CD4-positive, CD25-positive, alpha-beta regulatory T cell (primary cell): Measurements from ENCODE around the gene LUZP2. TPM values are rescaled to one million over a fixed set of nuclear protein-coding genes. Genes with fewer than 3 reads are reported as not detected.

Experiments used
- ATAC-seq, 2 donors: fragments of 150-1000 bp; cut with Tn5 transposase; one replicate each; pipeline ENCODE4 v1.10.0; 2021; ENCODE audit warnings: low read depth in 2 of 2, moderate number of reproducible peaks in 2 of 2, moderate library complexity in 1 of 2
- DNase-seq, 3 donors: peaks; one replicate each; pipeline versions ENCODE4 v3.0.0 to v3.0.0-alpha.2; 2012 to 2022; ENCODE audit warnings: mixed read lengths in 1 of 3
- H3K27ac ChIP-seq: one replicate; pipeline ENCODE4 v1.7.0; 2013; ENCODE audit warnings: mild to moderate bottlenecking, low read length; ENCODE audit not compliant: insufficient read depth, poor library complexity, severe bottlenecking
- H3K27me3 ChIP-seq: one replicate; pipeline ENCODE4 v1.7.0; 2013; ENCODE audit warnings: low read length; ENCODE audit not compliant: control insufficient read depth, insufficient read depth
- H3K36me3 ChIP-seq: one replicate; pipeline ENCODE4 v1.7.0; 2013; ENCODE audit warnings: mild to moderate bottlenecking, low read length, moderate library complexity; ENCODE audit not compliant: control insufficient read depth, insufficient read depth
- H3K4me1 ChIP-seq: 2 replicates; pipeline ENCODE4 v1.7.0; 2013; ENCODE audit warnings: mild to moderate bottlenecking, low read length; ENCODE audit not compliant: insufficient read depth, control insufficient read depth, poor library complexity, severe bottlenecking
- H3K4me3 ChIP-seq: one replicate; pipeline ENCODE4 v1.7.0; 2013; ENCODE audit warnings: low read depth, mild to moderate bottlenecking, low read length, moderate library complexity
- H3K9me3 ChIP-seq, 2 experiments: 1 replicate in 1 of 2; 2 replicates in 1 of 2; pipeline ENCODE4 v1.7.0; 2013; ENCODE audit warnings: low read length in 2 of 2, mild to moderate bottlenecking in 1 of 2, moderate library complexity in 1 of 2; ENCODE audit not compliant: control insufficient read depth in 2 of 2
- H3K27ac Mint-ChIP-seq, 3 donors: one replicate each; pipeline ENCODE4 v1.8.0; 2020 to 2022; ENCODE audit warnings: mild to moderate bottlenecking in 3 of 3, mixed read lengths in 3 of 3, moderate library complexity in 2 of 3
- H3K27me3 Mint-ChIP-seq: one replicate; pipeline ENCODE4 v1.8.0; 2022; ENCODE audit warnings: mild to moderate bottlenecking, mixed read lengths
- H3K36me3 Mint-ChIP-seq: one replicate; pipeline ENCODE4 v1.8.0; 2020; ENCODE audit warnings: mixed read lengths
- H3K4me1 Mint-ChIP-seq, 4 donors: one replicate each; pipeline ENCODE4 v1.8.0; 2020 to 2022; ENCODE audit warnings: mixed read lengths in 4 of 4, mild to moderate bottlenecking in 1 of 4
- H3K4me3 Mint-ChIP-seq, 4 donors: one replicate each; pipeline ENCODE4 v1.8.0; 2020 to 2022; ENCODE audit warnings: mild to moderate bottlenecking in 4 of 4, mixed read lengths in 4 of 4, moderate library complexity in 3 of 4
- H3K9me3 Mint-ChIP-seq, 7 donors: one replicate each; pipeline ENCODE4 v1.8.0; 2020 to 2022; ENCODE audit warnings: mixed read lengths in 7 of 7, mild to moderate bottlenecking in 3 of 7, moderate library complexity in 2 of 7
- polyA plus RNA-seq, 4 donors: library from polyadenylated mRNA; unstranded; fragments of 300-500 nt; fragmentation: Illumina TruSeq; gene quantifications; one replicate each; pipeline ENCODE4 v1.2.3, GENCODE V29; 2021
- total RNA-seq: library from RNA; stranded (reverse); gene quantifications from one replicate; pipeline ENCODE4 v1.2.3, GENCODE V29; 2022

LUZP2 gene
- total RNA-seq (not detected), polyA plus RNA-seq (not detected)

DNA sequence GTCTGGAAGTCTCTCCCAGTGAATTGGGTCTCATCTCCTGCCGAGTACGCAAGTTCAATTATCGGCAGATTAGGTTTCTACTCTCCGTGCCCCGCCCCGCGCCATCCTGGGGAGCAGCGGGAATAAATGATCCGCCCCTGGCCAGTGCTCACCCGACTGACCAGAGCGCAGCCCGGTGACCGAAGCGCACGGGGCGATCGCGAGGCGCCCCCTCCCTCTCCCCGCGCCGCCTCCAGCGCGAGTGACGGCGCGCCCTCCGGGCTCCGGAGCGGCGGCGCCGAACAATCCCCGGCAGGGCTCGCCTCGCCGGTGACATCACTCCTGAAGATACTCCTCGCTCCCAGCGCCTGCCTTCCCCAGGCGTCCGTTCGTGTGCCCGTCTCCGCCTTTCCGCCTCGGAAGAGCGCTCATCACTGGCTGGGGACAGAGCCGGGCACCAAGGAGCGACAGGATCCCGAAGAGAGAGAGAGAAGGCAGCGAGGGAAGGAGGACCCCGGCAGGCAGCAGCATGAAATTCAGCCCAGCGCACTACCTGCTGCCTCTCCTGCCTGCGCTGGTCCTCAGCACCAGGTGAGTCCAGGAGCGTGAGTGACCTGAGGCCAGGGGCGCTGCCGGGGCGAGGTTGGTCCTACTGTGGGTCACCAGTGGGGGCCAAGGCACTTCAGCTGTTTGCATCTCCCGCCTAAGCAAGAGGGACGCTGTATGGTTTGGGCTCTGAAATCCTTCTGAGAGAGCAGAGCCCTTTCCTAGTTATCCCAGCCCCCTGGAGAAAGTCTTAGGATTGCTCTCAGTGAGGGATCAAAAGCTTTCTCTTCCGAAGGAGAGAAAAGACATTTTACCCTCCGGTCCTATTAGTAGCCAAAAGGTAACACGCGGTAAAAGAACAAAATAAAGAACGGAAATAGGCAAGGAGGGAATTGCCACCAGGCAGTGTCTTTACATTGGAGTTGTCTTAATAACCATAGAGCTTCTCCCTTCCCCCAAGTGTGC is at the start of gene LUZP2:
Gene LUZP2, plus strand, starts transcription at position 318 of the 990 bp plus-strand sequence.
- Mint-ChIP-seq H3K27ac (no peak within 1 kb of the TSS), H3K9me3 (peaks cover 0 to 8% (median 7%) of the 10 kb centered on the region in 7 donors), H3K27me3 (no peaks in the 10 kb centered on the region), H3K4me3 (no peak within 1 kb of the TSS), H3K36me3 (no peaks in the 10 kb centered on the region), H3K4me1 (no peaks in the 10 kb centered on the region)
- H3K4me1 ChIP-seq: no peaks in the 10 kb centered on the region
- ATAC-seq (no peak), DNase-seq (no peak)
- H3K27ac ChIP-seq: no peak within 1 kb of the TSS
- H3K9me3 ChIP-seq: peaks cover 3 to 4% of the 10 kb centered on the region in 2 experiments
- H3K4me3 ChIP-seq: no peak within 1 kb of the TSS
- no peaks in the 10 kb centered on the region for H3K27me3 ChIP-seq
- H3K36me3 ChIP-seq: no peaks in the 10 kb centered on the region

DNA sequence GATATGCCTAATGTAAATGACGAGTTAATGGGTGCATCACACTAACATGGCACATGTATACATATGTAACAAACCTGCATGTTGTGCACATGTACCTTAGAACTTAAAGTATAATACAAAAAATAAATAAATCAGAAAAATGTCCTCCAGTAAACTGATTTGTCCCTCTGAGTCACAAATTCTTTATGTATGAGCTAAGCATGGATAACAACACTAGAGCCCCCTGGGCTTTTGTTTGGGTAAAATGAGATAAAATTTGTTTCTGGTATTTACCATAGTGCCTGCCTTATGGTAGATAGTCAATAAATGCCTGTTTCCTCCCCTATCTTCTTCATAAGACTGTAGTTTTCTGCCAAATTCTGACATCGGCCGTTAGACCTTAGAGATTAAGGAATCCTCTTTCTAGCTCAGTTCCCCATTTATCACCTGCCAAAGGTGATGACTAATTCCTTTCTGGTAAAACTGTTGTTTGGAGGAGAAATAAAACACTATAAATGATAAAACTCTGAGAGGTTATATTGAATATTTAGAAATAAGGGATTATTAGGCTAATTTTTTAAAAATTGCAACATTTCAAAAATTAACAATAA is 43.6 kb upstream of the LUZP2 start:
- Histone ChIP-seq H3K4me3 (no peak overlapping the region), H3K27ac (no peak overlapping the region), H3K36me3 (no peaks in the 10 kb centered on the region), H3K27me3 (no peaks in the 10 kb centered on the region), H3K9me3 (peaks cover 0 to 3% of the 10 kb centered on the region in 2 experiments), H3K4me1 (no peaks in the 10 kb centered on the region)
- ATAC-seq (no peak), DNase-seq (no peak)
- no peaks in the 10 kb centered on the region for H3K4me1 Mint-ChIP-seq
- H3K9me3 Mint-ChIP-seq: peaks cover 0 to 21% (median 9%) of the 10 kb centered on the region in 7 donors
- no peaks in the 10 kb centered on the region for H3K36me3 Mint-ChIP-seq
- no peak overlapping the region for H3K27ac Mint-ChIP-seq
- no peak overlapping the region for H3K4me3 Mint-ChIP-seq
- H3K27me3 Mint-ChIP-seq: no peaks in the 10 kb centered on the region

- Mint-ChIP-seq H3K4me3 (no peak overlapping the region), H3K4me1 (no peaks in the 10 kb centered on the region), H3K36me3 (no peaks in the 10 kb centered on the region), H3K9me3 (peaks cover 0 to 19% (median 8%) of the 10 kb centered on the region in 7 donors), H3K27ac (no peak overlapping the region), H3K27me3 (no peaks in the 10 kb centered on the region)
- Histone ChIP-seq H3K36me3 (no peaks in the 10 kb centered on the region), H3K4me3 (no peak overlapping the region), H3K27me3 (no peaks in the 10 kb centered on the region), H3K9me3 (peaks cover 3 to 11% of the 10 kb centered on the region in 2 experiments), H3K4me1 (no peaks in the 10 kb centered on the region), H3K27ac (no peak overlapping the region)
- ATAC-seq (no peak), DNase-seq (no peak)
These were observed 38.9 kb upstream of the LUZP2 start for GRCh38 chr11:24457985-24458384.

GRCh38 chr11:24470431-24470830 is 26.4 kb upstream of the LUZP2 start:
- Histone ChIP-seq H3K4me3 (no peak overlapping the region), H3K4me1 (no peaks in the 10 kb centered on the region), H3K27ac (no peak overlapping the region), H3K27me3 (no peaks in the 10 kb centered on the region), H3K36me3 (no peaks in the 10 kb centered on the region), H3K9me3 (peaks cover 0 to 7% of the 10 kb centered on the region in 2 experiments)
- Mint-ChIP-seq H3K4me1 (no peaks in the 10 kb centered on the region), H3K9me3 (peaks cover 0 to 27% (median 13%) of the 10 kb centered on the region in 7 donors), H3K27me3 (no peaks in the 10 kb centered on the region), H3K4me3 (no peak overlapping the region), H3K27ac (no peak overlapping the region), H3K36me3 (no peaks in the 10 kb centered on the region)
- ATAC-seq (no peak), DNase-seq (no peak)

GRCh38 chr11:24471084-24471483 is 25.8 kb upstream of the LUZP2 start:
- no peak overlapping the region for H3K27ac Mint-ChIP-seq
- Histone ChIP-seq H3K4me1 (no peaks in the 10 kb centered on the region), H3K9me3 (peaks cover 0 to 7% of the 10 kb centered on the region in 2 experiments), H3K27me3 (no peaks in the 10 kb centered on the region), H3K4me3 (no peak overlapping the region), H3K36me3 (no peaks in the 10 kb centered on the region), H3K27ac (no peak overlapping the region)
- no peaks in the 10 kb centered on the region for H3K36me3 Mint-ChIP-seq
- no peaks in the 10 kb centered on the region for H3K27me3 Mint-ChIP-seq
- ATAC-seq (no peak), DNase-seq (no peak)
- H3K4me3 Mint-ChIP-seq: no peak overlapping the region
- H3K4me1 Mint-ChIP-seq: no peaks in the 10 kb centered on the region
- H3K9me3 Mint-ChIP-seq: peaks cover 0 to 26% (median 12%) of the 10 kb centered on the region in 7 donors

GRCh38 chr11:24478718-24479117 is 18.1 kb upstream of the LUZP2 start:
- H3K4me1 Mint-ChIP-seq: no peaks in the 10 kb centered on the region
- DNase-seq: no peak
- Histone ChIP-seq H3K4me3 (no peak overlapping the region), H3K27me3 (no peaks in the 10 kb centered on the region), H3K4me1 (no peaks in the 10 kb centered on the region), H3K36me3 (no peaks in the 10 kb centered on the region), H3K9me3 (peaks cover 0 to 7% of the 10 kb centered on the region in 2 experiments), H3K27ac (no peak overlapping the region)
- H3K36me3 Mint-ChIP-seq: peaks cover 3% of the 10 kb centered on the region
- no peak overlapping the region for H3K4me3 Mint-ChIP-seq
- peaks cover 1 to 34% (median 10%) of the 10 kb centered on the region in 7 donors for H3K9me3 Mint-ChIP-seq
- H3K27me3 Mint-ChIP-seq: no peaks in the 10 kb centered on the region
- ATAC-seq: no peak
- no peak overlapping the region for H3K27ac Mint-ChIP-seq

DNA sequence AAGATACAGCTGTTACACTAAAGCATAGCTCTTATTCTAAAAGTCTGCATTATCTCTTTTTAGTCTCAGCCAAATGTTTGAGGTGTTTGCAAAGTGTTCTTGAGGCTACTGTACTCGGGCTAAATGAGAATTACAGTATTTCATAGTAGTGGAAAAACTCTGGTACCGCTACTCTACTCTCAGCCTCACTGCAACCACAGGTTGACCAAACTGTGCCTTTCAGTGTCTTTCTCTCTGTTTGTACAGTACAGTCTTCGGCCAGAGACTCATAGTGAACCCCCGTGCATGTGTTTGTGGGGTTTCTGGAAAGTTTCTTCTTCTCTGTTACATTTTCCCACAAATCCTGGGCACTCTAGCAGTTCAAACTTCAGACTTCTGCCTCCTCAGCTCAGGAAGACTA is 7.4 kb upstream of the LUZP2 start:
- no peak overlapping the region for H3K27ac Mint-ChIP-seq

More for the DNA sequence above, 7.4 kb upstream of the LUZP2 start:
- H3K27me3 Mint-ChIP-seq: no peaks in the 10 kb centered on the region
- no peak for ATAC-seq
- H3K36me3 Mint-ChIP-seq: no peaks in the 10 kb centered on the region
- H3K9me3 Mint-ChIP-seq: peaks cover 0 to 10% (median 8%) of the 10 kb centered on the region in 7 donors
- no peak overlapping the region for H3K4me3 Mint-ChIP-seq
- Histone ChIP-seq H3K27ac (no peak overlapping the region), H3K9me3 (peaks cover 0 to 9% of the 10 kb centered on the region in 2 experiments), H3K27me3 (no peaks in the 10 kb centered on the region), H3K36me3 (no peaks in the 10 kb centered on the region), H3K4me1 (no peaks in the 10 kb centered on the region), H3K4me3 (no peak overlapping the region)
- H3K4me1 Mint-ChIP-seq: no peaks in the 10 kb centered on the region
- no peak for DNase-seq
